GM21529 (cell line): ENCODE measurements around the gene PTCH2.
"Not testable (repeated sequence)": the region's sequence is repeated elsewhere in the genome, so short reads cannot be mapped to it uniquely, and the experiment has no call there.

Experiments used
- ATAC-seq: cut with Tn5 transposase; IDR thresholded peaks from one replicate; pipeline ENCODE4 v1.9.1; 2021; ENCODE audit not compliant: unreplicated experiment

Gene PTCH2

GRCh38 chr1:44803312-44804095, 39.5 kb downstream of the PTCH2 start:
- ATAC-seq = no peak

GRCh38 chr1:44803062-44803311, 40.1 kb downstream of the PTCH2 start:
- ATAC-seq = no peak

DNA sequence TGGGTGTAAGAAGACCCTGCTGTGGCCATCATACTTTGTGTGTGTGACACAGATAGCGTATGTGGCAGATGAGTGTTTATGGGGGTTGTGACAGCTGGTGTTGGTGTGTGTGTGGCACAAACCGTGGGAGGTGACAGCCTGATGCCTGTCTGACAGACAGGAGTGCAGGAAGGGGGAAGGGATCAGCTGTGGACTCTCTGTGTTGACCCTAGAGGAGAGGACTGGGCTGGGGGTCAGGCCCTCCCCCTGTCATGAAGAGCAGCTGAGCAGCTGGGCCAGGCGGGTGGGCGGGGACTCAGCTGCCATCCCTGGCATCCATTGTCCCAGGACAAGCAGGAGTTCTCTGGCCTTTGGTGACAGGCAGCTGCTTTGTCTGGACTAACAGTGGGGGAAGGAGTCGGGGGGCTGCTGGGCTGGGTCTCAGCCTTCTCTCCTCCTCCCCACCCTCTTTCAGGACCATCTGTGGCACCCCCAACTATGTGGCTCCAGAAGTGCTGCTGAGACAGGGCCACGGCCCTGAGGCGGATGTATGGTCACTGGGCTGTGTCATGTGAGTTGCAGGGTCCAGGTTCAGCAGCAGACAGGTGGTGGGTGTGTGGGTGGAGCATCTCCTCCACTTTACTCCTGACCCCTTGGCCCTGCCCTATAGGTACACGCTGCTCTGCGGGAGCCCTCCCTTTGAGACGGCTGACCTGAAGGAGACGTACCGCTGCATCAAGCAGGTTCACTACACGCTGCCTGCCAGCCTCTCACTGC, 40.6 kb downstream of the PTCH2 start:
- no peak for ATAC-seq

- no peak for ATAC-seq
Measured at GRCh38 chr1:44801491-44802305, 41.4 kb downstream of the PTCH2 start.

GRCh38 chr1:44799770-44800584, 43.1 kb downstream of the PTCH2 start, which contains the start of gene PLK3:
Gene PLK3 (plus strand): TSS chr1:44800377. CDS start chr1:44800464, 87 bp downstream.
- peak; percentile 80 for ATAC-seq

GRCh38 chr1:44798481-44799365, 44.3 kb downstream of the PTCH2 start:
- no peak for ATAC-seq

DNA sequence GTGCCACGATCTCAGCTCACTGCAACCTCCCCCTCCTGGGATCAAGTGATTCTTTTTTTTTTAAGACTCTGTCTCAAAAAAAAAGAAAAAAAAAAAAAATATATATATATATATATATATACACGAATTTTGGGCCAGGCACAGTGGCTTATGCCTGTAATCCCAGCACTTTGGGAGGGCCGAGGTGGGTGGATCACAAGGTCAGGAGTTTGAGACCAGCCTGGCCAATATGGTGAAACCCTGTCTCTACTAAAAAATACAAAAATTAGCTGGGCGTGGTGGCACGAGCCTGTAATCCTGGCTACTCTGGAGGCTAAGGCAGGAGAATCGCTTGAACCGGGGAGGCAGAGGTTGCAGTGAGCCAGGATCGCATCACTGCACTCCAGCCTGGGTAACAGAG, 45.2 kb downstream of the PTCH2 start:
- not testable (repeated sequence) for ATAC-seq

DNA sequence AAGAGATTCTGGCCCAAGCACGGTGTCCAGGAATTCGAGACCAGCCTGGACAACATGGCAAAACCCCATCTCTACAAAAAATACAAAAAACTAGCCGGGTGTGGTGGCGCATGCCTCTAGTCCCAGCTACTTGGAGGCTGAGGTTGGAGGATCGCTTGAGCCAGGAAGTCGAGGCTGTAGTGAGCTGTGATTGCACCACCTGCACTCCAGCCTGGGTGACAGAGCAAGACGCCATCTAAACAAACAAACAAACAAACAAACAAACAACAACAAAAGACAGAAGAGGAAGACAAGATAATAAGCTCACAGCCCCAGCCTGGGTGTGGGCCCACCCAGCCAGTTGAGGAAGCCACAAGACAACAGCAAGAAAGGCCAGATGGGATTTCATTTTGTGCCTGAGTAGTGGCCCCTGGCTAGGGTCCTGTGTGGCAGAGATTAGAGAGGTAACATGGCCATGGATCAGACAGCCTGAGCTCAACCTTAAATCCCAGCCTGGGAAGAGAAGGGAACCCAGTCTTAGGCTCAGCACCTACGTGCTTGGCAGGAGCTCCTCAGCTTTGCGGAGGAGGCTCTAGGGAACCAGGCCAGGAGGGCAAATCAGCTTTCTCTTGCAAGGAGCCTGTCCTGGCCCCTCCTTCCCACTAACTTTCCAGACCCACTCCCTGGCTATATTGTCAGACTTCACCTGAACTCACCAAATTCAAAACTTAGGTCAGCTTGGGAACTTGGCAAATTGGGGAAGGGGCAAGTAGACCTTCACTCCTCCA, 50.1 kb downstream of the PTCH2 start:
- ATAC-seq = no peak

DNA sequence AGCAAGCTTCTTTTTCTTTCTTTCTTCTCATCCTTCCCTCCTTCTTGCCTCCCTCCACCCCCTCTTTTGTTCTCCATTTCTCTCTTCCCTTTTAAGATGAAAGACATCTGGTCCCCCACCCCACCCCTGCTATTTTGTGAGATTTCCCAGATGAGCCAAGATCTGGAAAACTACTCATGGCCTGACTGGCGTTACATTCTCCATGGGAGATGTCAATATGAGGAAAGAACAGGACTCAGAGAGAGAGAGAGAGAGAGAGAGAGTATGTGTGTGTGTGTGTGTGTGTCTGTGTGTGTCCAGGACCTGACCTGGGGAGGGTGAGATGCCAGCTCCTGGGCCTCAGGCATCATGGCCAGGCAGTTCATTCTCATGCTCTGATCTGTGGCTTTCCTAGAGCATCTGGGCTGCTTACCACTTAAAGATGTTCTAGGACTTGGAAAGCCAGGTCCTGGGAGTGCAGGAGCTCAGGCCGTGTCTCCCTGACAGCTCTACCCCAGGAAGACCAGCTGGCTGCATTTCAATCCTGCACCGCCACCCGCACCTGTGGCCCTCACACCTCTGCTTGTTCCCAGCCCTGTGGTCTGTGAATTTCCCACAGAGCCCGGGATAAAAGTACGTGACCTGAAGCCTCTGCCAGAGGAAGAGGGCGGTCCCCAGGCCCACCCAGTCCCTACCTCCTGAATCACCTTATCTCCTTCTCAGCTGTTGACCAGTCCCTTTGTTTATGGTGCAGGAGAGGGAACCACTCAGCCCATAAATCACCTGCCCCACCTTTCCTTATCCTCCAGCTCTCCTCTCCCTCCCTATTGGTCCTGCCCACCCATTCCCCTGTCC, 51.9 kb downstream of the PTCH2 start:
- no peak for ATAC-seq

DNA sequence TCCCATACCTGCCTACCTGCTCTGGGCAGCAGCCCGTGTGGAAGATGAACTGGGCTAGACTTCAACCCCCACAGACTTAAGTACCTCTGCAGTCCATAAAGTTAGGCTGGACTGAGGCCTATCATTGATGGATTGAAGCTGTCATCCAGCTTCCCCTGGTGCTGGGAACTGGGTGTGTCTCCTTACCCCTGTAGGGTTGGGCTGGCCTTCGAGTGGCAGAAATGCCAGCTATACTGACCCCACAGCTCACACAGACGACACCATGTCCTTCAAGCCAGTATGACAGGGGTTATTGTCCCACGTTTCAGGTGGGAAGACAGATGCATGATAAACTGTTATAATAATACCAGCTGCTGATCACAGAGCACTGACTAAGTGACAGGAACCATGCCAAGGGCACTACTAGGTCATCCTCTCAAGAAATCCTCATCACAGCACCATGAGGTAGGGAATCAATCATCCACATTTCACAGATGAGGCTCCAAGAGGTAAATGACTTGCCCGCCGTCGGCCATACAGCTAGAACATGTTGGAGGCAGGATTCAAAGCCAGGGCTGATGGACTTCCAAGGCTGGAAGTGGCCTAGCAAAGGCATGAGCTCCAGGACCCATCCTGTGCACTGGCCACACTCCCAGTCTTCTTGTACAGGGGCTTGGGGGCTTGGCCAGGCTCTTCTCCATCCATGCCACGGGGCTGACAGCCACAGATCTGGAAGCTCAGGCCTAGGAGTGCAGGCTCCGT, 54.8 kb downstream of the PTCH2 start, which contains the start of gene BEST4:
Gene BEST4, minus strand, starts transcription at position 51 of the 741 bp plus-strand sequence. CDS start 465 bp downstream, outside the sequence.
- ATAC-seq = no peak

DNA sequence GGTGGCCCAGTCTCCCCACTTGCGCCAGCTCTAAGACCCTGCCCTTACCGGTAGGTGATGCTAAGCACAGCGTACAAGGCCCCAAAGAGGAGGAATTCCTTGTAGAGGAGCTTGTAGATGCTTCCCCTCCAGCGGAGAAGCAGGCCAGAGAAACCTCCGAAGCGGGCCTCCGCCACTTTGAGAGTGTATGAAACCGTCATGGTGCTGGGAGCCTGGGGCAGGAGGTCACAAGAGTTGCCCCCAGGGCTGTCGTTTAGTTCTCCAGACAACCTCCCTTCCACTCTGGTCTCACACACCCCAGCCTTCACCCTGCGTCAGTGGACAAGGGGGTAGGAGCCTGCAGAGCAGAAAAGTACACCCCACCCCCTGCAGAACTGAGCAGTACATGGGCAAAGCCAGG, 55.5 kb downstream of the PTCH2 start:
- no peak for ATAC-seq

- ATAC-seq = no peak
Measured at GRCh38 chr1:44786841-44787426, 56.1 kb downstream of the PTCH2 start.

GRCh38 chr1:44786138-44786840, 56.8 kb downstream of the PTCH2 start:
- peak; percentile 43 for ATAC-seq

- no peak for ATAC-seq
Measured at GRCh38 chr1:44785501-44786137, 57.4 kb downstream of the PTCH2 start.

DNA sequence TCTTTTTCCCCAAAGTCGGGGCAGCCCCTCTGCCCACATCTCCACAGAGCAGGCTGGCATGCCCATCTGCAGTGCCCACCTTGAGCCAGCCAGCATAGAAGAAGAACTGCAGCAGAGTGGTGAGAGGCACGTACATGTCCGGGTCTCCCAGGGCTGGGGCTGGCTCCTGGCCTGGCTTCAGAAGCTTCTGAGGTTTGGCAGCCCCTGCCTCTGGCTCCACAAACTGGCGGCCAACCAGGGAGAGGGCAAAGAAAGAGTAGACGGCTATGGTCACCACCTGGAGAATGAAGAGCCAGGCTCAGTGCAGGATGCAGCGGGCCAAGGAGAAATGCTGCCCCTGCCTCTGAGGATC, 58.0 kb downstream of the PTCH2 start:
- ATAC-seq = no peak
